NCI-H2171 treated with DMSO at 0.1 percent for 48 hours (cell line): Measurements from ENCODE around the gene LKAAEAR1.

Source experiments
- DNase-seq: peaks from one replicate; lab custom pipeline; 2025; lab: John Stamatoyannopoulos, UW

Gene LKAAEAR1

GRCh38 chr20:64050261-64051032, 33.8 kb downstream of the LKAAEAR1 start:
- no peak for DNase-seq

GRCh38 chr20:64049878-64050260, 34.3 kb downstream of the LKAAEAR1 start:
- DNase-seq: peak; percentile 72

GRCh38 chr20:64049060-64049877, 34.9 kb downstream of the LKAAEAR1 start, which contains the start of gene SOX18:
Gene SOX18 (minus strand): TSS chr20:64049639. CDS start chr20:64049516, 123 bp downstream.
- peak; percentile 47 for DNase-seq

GRCh38 chr20:64048402-64049044, 35.7 kb downstream of the LKAAEAR1 start:
- DNase-seq: no peak

- DNase-seq: no peak
These were observed 36.2 kb downstream of the LKAAEAR1 start for GRCh38 chr20:64047968-64048401.

- DNase-seq: no peak
These were observed 37.2 kb downstream of the LKAAEAR1 start for GRCh38 chr20:64047046-64047389.

- DNase-seq: peak; percentile 63
These were observed 38.7 kb downstream of the LKAAEAR1 start for GRCh38 chr20:64045346-64046011.

- DNase-seq: peak; percentile 61
These were observed 39.5 kb downstream of the LKAAEAR1 start for GRCh38 chr20:64044484-64045247.

GRCh38 chr20:64043768-64044167, 40.4 kb downstream of the LKAAEAR1 start:
- DNase-seq: no peak

- peak; percentile 15 for DNase-seq
These were observed 42.0 kb downstream of the LKAAEAR1 start for GRCh38 chr20:64042054-64042781.

GRCh38 chr20:64041781-64042053, 42.5 kb downstream of the LKAAEAR1 start:
- peak; percentile 47 for DNase-seq

GRCh38 chr20:64041040-64041780, 43.0 kb downstream of the LKAAEAR1 start:
- DNase-seq: peak; percentile 72

GRCh38 chr20:64040231-64041039, 43.8 kb downstream of the LKAAEAR1 start:
- no peak for DNase-seq

GRCh38 chr20:64039293-64040160, 44.7 kb downstream of the LKAAEAR1 start:
- DNase-seq: peak; percentile 53

- peak; percentile 87 for DNase-seq
These were observed 45.5 kb downstream of the LKAAEAR1 start for GRCh38 chr20:64038565-64039292.

GRCh38 chr20:64038224-64038564, 46.0 kb downstream of the LKAAEAR1 start:
- peak; percentile 64 for DNase-seq

- DNase-seq: peak; percentile 88
These were observed 46.5 kb downstream of the LKAAEAR1 start for GRCh38 chr20:64037498-64038213.
